Inflammatory macrophage treated with lipopolysaccharide for 4 hours (primary cell): ENCODE data around the gene NPRL2.

Experiments used
- DNase-seq: peaks from one replicate; pipeline ENCODE4 v3.0.0-alpha.2; 2020

The NPRL2 gene

DNA sequence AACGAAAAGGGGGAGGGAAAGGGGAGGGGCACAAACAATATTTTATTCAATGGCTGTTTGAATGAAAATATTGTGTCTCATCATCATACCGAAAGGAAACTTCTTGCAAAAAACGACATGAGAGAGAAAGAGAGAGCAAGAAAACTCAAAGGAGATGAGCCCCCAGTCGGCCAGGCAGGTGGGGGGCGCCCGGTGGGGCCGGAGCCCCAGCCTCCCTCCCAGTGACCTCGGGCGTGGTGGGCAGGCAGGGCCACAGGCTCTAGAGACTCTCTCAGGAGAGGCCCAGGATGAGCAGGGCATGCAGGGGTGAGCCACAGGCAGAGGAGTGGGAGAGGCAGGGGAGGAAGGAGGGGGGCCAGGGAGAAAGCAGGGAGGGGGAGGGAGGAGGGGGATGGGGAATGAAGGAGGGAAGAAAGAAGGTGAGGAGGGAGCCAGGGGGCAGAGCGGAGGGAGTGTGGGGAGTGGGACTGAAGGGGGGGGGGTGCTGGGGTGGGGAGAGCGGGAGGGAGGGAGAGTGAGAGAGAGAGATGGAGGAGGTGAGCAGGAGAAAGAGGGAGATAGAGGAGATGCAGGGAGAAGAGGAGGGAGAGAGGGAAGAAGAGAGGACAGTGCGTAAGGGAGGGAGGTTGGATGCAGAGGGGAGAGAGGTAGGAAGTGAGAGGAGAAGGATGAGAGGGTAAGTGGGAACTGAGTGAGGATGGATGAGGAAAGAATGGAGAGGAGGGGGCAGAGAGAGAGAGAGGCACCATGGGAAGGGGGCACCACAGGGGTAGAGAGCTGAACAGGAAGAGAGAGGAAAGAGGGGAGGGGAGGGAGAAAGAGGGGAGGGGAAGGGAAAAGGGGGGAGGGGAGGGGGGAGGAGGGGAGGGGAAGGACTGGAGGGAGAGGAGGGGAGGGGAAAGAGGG, 22.8 kb upstream of the NPRL2 start:
- no peak for DNase-seq

DNA sequence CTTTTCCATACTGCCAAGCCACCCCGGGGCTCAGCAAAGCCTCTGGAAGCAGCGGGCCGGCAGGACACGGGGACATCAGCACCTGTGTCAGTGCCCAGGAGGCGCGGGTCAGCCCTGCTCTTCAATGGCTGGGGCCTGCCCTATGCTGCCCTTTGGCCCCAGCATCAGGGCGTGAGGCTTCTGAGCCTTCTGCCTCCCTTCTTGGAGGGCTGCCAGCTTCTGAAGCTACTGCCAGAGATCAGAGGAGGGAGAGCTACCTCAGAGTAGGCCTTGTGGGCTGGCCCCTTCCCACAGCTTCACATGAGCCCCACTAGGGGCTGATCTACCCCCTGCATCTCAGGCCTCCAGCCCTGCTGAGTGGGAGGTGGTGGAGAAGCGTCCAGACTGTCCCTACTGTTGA, 21.8 kb upstream of the NPRL2 start:
- no peak for DNase-seq

DNA sequence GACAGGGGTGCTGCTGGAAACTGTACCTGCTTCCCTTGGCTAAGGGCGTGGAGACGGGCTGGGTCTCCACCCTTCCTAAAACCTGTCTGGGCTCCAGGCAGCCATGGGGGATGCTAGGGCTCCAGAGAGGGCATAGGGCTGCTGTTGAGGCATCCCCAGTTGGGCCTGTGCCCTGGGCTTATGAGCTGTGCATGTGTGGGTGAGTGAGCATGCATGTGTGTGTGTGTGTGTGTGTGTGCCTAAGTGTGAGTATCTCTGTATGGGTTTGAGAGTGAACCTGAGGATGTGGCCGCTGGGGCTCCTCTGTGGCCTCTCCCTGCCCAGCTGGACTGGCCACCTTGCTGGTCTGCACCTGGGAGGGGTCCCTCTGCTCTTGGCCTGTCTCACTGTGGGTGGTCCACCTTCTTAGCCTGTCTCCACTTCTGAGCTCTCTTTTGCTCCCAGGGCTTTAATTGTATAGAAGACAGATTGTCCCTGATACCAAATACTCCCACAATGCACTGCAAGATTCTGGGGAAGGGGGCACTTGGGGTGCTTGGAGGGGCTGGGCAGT, 20.6 kb upstream of the NPRL2 start:
- no peak for DNase-seq

DNA sequence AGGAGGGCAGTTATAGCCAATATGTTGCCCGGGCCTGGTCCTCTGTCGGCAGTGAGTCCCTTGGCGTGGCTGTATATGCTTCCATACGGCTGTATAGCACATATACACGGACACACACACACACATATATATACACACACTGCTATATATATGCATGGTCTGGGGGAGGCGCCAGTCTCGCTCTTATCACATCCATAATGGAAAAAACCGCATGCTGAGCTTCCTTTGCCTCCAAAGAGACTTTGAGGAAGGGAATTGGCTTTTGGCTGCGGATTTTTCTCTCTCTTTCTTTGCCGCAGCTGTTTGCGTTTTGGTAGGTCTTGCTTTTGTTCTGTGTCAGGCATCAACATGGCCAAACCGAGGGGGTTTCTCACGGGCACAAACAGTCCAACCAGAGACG, 20.0 kb upstream of the NPRL2 start:
- no peak for DNase-seq

DNA sequence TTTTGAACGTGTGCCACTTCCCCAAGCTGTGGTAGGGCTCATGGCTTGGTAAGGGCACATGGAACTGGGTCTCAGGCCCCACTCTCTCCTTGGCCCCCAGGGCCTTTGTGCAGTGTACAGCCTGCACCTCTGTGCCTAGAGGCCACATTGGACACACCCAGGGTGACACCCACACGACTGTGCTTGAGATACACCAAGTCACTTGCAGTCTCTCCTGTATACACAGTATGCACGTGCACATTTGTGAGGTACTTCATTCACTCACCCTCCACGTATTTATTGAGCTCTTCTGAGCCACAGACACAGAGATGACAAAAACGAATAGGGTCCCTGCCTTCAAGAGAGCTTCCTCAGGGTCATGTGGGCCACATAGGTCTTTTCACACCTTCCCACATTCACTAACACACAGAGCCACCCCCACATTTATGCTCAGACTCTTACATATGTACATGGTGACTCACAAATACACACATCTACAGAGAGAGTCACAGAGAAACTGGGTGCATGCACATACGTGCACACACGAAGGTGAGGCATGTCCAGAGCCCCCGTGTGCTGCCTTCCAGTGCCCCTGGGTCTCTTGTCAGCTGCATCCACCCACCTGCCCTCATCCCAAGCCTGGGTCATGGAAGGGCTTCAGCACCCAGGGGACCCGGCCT, 18.6 kb upstream of the NPRL2 start:
- no peak for DNase-seq

DNA sequence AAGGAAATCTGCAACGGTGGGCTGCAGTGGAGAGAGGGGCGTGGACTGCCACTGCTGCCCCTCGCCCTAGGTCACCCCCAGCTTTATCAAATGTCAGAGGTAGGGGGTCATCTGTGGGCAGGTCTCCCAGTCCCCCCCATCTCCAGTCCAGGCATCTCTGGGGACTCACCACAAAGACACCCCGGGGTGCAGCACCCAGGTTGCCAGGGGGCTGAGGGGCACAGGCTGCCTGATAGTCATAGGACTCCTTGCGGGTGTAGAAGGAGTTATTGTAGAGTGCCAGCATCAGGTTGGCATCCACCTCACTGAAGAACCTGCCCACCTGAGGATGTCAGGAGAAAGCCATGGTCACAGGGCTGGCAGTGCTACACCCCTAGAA, 15.3 kb upstream of the NPRL2 start:
- DNase-seq, result no peak

DNA sequence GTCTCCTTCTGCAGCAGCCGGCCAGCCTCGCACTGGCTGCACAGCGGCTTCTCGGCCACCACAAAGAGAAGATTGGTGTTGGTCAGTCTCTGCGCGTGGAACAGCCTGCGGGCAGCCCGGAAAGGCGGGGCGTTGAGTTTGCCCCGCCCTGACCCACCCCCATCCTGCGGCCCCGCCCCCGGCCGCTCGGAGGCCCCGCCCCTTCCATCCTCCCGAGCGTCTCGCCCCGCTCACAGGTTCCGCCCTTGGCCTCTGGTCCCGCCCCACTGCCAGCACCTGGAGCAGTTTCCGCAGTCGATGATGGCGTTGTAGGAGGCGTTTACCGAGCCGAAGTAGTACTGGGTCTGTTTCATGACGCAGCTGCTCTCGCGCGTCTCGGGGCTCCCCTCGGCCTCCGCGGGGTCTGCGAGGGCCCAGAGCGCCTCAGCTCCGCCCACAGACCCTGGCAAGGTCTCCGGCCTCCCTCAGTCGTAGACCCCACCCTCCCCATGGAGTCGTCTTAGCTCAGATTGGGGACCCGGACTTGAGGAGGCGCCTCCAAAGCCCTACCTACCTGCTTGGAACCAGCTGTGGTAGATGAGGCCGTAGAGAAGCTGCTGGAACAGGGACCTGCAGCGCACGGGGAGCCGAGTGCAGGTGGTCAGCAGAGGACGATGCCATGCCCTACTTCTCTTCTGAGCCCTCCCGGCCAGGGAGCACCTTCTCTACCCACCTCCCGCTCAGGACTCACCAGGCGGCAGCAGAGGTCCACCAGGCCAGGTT, 14.7 kb upstream of the NPRL2 start:
- DNase-seq, result peak; percentile 65

DNA sequence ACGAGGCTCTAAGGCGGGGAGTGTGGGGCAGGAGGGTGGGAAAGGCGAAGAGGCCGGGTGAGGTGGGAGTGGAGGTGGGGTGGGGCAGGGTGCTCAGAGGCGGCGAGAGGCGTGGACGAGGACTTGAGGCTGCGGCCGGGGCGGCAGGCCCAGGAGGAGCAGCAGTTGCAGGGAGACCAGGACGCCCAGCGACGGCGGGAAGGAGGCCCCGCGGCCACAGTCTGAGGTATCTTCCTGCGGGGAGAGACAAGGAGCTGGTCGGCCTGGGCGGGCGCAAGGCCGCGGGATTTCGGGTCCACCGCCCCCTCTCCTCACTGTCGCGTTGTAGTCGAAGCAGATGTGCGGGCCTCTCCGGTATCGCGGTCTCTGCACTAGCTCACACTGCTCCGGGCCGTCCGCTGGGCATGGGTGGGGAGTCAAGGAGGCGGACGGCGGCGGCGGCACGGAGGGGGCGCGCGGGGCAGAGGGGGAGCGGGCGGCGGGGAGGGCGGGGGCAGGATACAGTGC, 14.1 kb upstream of the NPRL2 start:
- no peak for DNase-seq

DNA sequence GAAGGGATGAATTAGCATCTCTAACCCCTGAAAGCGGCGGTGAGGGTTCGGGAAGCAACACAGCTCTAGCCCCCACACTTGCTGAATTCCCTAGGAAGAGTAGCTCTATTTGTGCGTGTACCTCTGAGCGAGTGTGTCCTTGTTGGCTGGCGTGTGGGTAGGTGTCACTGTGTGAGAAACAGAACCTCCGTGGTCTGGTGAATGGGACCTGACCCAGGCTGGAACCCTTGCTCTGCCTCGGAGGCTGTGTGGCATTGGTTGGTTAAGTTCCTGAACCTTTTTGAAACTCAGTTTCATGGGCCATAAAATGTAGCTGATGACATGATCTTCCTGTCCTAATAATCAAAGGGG, 9.2 kb upstream of the NPRL2 start:
- no peak for DNase-seq

DNA sequence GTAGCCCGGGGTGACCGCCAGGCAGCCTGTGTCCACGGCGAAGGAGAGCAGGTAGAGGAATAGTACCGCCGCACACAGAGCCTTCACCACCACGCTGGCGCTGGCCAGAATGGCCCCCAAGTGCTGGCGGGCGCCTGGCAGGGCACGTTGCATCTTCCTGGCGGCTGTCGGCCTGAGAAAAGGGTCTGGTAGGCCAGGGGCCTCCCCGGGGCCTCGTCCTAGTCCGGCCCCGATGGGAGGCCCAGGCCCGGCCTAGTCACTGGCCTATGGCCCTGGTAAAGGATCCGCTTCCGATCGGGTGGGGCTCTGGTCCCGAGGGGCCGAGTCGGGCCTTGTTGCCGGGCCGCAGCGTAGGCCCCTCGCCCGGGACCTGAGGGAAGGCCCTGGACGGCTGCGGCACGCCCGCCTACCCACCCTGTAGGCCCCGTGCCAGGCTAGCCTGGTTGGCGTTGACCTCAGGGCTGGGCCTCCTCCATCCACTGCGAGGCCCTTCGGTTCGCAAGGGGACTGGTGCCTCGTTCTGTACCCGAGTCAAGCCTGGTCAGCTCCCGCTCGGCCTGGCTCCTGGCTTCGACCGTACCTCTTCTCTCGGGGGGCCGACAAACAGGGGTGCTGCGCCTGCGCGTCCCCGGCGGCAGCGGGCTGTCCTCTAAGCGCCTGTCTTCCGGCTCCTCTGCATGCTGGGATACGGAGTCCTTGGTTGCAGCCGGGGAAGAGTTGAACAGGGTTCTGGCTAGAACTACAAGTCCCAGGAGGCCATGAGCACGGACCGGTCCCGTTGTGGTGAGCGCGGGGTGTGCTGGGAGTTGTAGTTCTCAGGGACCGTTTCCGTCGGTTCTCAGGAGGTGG, 8.6 kb upstream of the NPRL2 start, which contains the start of gene TMEM115:
TMEM115 (minus strand) TSS at position 611 of the 849 bp plus-strand sequence; CDS start at position 153, 458 bp downstream.
- DNase-seq, result peak; percentile 98

DNA sequence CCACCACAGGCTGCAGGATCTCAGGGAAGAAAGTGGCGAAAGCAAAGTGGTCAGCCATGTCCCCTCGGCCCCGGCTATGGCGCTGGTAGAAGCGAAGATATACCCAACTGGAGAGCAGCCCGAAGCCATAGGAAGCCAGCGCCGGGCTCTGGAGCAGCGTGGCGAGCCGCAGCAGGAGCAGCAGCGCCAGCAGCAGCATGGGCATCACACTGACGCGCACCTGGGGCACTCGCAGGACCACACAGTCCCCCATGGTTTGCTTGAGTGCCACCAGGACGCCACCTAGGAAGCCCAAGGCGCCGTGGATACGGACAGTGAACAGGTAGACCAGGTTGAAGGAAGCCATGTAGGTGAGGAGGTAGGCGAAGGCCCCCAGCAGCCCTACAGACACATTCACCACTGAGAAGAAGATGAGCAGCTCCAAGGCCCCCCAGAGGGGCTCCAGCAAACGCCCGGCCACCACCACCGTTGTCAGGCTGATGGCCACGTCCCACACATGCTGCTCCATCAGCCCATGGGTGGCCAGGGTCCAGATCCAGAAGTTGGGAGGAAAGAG, 7.9 kb upstream of the NPRL2 start:
- DNase-seq, result no peak

DNA sequence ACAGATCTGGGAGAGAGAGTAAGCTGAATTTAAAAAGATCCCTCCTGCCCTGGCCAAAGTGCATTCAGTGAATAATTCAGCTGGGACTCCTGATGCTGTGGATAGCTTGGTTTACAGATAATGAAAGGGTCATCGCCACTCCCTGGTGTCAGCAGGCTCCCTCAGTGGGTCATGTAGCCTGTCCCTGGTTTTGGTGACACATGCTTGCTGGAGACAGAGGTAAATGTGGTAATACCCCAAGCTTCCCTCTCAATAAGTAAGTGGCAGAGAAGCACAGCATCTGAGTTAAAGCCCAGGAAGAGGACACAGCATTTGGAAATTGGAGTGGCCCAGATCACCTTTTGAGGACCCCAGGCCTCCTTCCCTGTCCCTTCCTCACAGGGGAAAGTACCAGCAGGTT, 6.9 kb upstream of the NPRL2 start:
- DNase-seq, result peak; percentile 60

DNA sequence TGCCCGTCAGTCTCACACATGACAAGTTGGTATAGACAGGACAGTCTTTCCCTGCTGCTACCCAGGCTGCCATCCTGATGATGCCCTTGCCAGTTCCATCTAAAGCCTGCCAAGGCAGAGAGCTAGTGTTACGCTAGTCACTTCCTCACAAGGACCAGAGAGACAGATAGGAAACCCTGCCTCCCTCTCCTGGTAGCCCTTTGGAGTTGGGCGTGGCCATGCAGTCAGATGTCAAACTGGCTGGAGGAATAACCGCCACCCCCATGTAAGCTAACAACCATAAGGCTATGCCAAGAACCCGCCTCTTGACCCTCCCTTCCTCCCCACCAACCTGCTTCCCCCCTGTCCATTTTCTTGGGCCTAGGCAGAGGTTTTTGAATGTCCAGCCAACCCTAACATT, 6.0 kb upstream of the NPRL2 start:
- peak; percentile 71 for DNase-seq

DNA sequence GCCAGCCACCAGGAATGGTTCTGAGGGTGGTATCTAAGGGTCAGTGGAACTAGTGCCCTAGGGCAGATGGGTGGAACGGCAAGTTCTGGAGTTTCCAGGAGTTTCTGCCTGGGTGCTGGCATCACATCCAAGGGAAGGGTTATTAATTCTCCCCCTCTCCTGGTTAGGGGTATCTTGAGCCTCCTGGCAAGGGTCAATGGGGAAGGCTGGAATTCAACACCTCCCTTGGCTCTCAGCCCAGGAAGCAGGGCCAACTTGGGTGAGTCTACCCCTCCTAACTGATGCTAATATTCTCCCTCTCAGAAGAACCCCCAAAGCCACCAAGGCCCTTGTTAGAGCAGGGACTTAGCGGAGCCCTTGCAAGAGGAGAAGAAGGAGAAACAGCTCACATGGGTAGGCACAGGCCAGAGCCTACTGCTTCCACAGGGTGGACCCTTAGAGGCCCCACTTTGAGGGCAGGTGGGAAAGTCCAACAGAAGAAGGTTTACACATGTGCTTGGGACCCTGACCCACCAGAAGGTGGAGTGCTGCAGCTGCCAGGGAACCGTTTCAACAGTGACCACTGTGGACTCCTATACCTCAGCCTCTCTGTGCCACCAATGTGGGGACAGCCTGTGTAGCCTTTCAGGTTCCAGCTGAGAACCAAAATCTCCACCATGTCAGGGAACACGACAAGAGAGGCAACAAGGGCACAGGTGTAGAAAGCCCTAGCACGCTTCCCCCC, 5.4 kb upstream of the NPRL2 start:
- no peak for DNase-seq

DNA sequence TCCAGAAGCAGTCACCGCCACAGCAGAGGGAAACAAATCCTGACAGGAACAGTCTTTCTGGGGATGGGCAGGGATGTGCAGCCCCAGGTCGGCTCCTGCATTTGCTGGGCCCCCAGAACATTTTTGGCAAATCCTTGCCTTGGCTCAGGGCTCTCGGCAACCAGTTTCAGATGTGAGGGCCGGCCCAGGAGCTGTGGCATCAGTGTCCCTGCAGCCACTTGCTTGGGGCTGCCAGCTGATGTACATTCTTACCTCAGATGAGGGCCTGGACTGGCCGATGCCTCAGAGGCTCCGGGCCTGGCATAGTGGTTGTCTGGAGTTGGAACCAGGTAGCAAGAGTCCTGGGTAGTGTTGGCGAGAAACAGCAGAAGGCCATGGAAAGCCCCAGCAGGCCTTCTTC, 4.3 kb upstream of the NPRL2 start:
- no peak for DNase-seq

DNA sequence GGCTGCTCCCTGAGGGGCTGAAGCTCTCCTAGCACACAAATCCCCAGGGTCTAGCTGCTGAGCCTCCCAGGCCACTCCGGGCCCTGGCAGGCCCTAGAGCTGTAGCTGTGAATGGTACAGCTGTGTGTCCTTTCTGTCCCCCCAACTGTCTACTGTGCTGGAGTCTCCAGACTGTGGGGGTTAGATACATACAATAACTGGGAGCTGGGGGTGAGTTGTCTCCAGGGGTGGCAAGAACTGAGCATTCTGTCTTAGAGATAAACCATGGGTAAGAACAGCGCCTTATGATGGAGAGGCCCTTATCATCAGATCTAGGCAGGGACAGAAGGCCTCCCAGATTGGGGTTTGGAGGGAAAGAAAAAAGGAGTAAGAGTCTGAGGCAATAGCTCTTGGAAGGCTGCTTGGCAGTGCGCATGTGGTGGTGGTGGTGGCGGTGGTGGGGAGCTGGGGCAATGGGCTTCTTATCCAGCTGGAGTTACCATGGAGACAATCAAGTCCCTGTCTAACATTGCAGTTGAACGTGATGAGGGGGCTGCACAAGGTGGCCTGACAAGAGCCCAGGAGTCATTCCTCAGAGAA, 3.7 kb upstream of the NPRL2 start:
- DNase-seq, result no peak

DNA sequence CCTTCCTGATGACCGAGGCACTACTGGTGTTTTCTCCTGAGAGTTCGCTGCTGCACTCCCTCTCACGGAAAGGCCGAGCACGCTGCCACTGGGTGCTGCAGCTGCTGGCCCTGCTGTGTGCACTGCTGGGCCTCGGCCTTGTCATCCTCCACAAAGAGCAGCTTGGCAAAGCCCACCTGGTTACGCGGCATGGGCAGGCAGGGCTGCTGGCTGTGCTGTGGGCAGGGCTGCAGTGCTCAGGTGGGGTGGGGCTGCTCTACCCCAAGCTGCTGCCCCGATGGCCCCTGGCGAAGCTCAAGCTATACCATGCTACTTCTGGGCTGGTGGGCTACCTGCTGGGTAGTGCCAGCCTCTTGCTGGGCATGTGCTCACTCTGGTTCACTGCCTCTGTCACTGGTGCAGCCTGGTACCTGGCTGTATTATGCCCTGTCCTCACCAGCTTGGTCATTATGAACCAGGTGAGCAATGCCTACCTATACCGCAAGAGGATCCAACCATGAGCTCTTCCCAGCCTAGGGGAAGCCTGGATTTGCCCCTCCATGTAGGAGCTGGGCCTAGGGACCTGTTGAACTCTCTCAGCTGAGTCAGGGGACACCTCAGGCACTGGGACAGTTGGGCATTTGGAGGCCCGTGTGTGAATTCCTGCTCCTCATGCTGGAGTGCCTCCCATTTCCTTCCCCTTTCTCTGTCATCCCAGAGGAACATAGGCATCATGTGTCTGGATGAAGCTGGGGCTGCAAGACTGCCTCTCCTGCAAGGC, 2.9 kb upstream of the NPRL2 start:
- no peak for DNase-seq

DNA sequence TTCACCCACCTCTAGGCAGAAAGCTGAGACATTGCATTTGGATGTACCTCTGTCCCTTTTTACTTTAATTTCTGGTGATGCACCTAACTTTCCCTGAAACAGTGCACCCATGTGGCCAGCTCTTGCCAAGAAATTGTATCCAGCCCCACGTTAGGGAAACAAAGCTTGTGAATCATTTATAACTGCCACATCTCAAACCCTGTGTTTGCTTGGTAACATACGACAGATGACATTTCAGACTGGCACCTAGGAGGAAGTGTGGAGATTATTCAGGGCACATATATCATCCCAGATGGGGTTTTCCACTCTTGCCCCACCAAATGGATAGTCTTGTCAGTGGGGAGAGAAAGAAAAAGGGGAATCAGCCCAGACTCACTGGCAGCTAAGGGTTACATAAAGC, 2.2 kb upstream of the NPRL2 start:
- DNase-seq, result peak; percentile 96

DNA sequence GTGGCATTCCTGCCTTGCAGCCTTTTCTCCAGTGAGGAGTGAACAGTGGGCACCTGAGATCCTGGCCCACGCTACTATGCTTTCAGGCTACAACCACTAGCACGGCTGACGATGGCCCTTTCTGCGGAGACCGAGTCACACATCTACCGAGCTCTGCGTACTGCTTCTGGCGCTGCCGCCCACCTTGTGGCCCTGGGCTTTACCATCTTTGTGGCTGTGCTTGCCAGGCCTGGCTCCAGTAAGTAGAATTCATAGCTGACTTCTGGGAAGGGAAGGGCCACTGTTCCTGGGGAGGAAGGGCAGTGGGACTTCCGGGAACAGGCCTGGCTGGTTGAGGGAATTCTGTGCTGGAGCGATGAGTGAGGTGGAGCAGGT, 735 bp upstream of the NPRL2 start:
- DNase-seq, result no peak

DNA sequence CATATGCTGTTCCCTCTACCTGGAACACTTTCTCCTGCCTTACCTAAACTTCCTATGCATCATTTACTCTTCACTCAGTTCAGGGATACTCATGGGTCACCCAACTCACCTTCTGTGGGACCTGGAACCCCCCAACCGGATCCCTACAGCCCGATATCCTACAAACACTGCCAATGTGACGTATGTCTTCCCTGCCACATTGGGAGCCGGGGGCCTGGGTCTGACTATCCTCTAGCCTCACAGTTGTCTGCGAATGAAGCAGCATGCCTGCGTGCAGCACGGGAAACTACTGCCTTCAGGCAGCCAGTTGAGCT, 405 bp downstream of the NPRL2 start:
- DNase-seq, result peak; percentile 1
